GM12878 (cell line): Measurements from ENCODE around the gene NUAK2. TPM values are rescaled to one million over a fixed set of nuclear protein-coding genes. Genes with fewer than 3 reads are reported as not detected.

Experiments used
- ATAC-seq: fragments of 200-7000 bp; cut with Tn5 transposase; 3 replicates; pipeline ENCODE4 v1.9.1; 2020; ENCODE audit warnings: mild to moderate bottlenecking, moderate library complexity
- BruUV-seq: library from RNA; stranded (reverse); fragments of 400-500 nt; replicated peaks from 2 replicates; lab custom pipeline; 2021; lab: Mats Ljungman, UMichigan
- CTCF ChIA-PET: fragments of 300-600 bp; sonication (Branson Sonifier 250); formaldehyde crosslinking; extraction: SDS; loops from one replicate; lab custom pipeline; 2021; ENCODE audit warnings: inconsistent platforms; lab: Yijun Ruan, JAX
- POLR2A ChIA-PET: fragments of 350-600 bp; formaldehyde crosslinking; extraction: SDS; loops from one replicate; lab custom pipeline; 2021; ENCODE audit warnings: inconsistent platforms; lab: Charles Lee
- RAD21 ChIA-PET: fragments of 300-600 bp; sonication (Branson Sonifier 250); formaldehyde crosslinking; loops from one replicate; lab custom pipeline; 2023; ENCODE audit warnings: antibody characterized with exemption; ENCODE audit not compliant: unreplicated experiment; lab: Charles Lee
- SMC1A ChIA-PET: fragments of 300-600 bp; sonication (Branson Sonifier 250); formaldehyde crosslinking; loops from one replicate; lab custom pipeline; 2023; ENCODE audit not compliant: unreplicated experiment, uncharacterized antibody; lab: Charles Lee
- DNase-seq: peaks from one replicate; pipeline ENCODE4 v3.0.0-alpha.2; 2011; ENCODE audit warnings: low read depth, low spot score
- FAIRE-seq: peaks from 3 replicates; lab custom pipeline; 2011; peaks lifted over from hg19 to GRCh38; lab: Jason Lieb, UNC
- H2AFZ ChIP-seq: 2 replicates; pipeline ENCODE4 v1.6.0; 2011; ENCODE audit warnings: low read depth, low read length, control low read depth; ENCODE audit not compliant: control insufficient read depth
- H3K27ac ChIP-seq: 2 replicates; pipeline ENCODE4 v1.5.1; 2011; ENCODE audit warnings: control low read depth; ENCODE audit not compliant: control insufficient read depth, insufficient read depth
- H3K27me3 ChIP-seq, 2 experiments: replicated peaks in 1 of 2; 2 replicates each; pipeline versions ENCODE4 v1.6.0 to v1.6.1; 2011; ENCODE audit warnings: low read length in 1 of 2; ENCODE audit not compliant: control insufficient read depth in 2 of 2, insufficient read depth in 2 of 2
- H3K36me3 ChIP-seq, 2 experiments: 2 replicates each; pipeline ENCODE4 v1.5.1; 2011; ENCODE audit warnings: low read length in 1 of 2; ENCODE audit not compliant: control insufficient read depth in 2 of 2, insufficient read depth in 2 of 2
- H3K4me1 ChIP-seq: 2 replicates; pipeline ENCODE4 v1.6.1; 2011; ENCODE audit warnings: mild to moderate bottlenecking, low read length, moderate library complexity, mixed read lengths; ENCODE audit not compliant: control insufficient read depth, insufficient read depth
- H3K4me2 ChIP-seq: 2 replicates; pipeline ENCODE4 v1.6.0; 2011; ENCODE audit warnings: control low read depth; ENCODE audit not compliant: control insufficient read depth, insufficient read depth
- H3K4me3 ChIP-seq: fragments of 200-600 bp; sonication (generic); 2 replicates; pipeline ENCODE4 v1.5.1; 2016
- H3K79me2 ChIP-seq: 2 replicates; pipeline ENCODE4 v1.6.0; 2011; ENCODE audit warnings: low read length; ENCODE audit not compliant: control insufficient read depth, insufficient read depth
- H3K9ac ChIP-seq: 2 replicates; pipeline ENCODE4 v1.8.0; 2011; ENCODE audit warnings: low read length, control low read depth, mixed read lengths; ENCODE audit not compliant: control insufficient read depth, insufficient read depth
- H3K9me3 ChIP-seq: replicated peaks from 3 replicates; pipeline ENCODE4 v1.5.1; 2011; ENCODE audit warnings: mild to moderate bottlenecking, low read length; ENCODE audit not compliant: control insufficient read depth, insufficient read depth
- H4K20me1 ChIP-seq: 2 replicates; pipeline ENCODE4 v1.6.0; 2011; ENCODE audit not compliant: control insufficient read depth, insufficient read depth
- CBFB ChIP-seq: IDR thresholded peaks from 2 replicates; pipeline ENCODE4 v1.6.1; 2016; ENCODE audit warnings: antibody characterized with exemption, low read depth
- CUX1 ChIP-seq: IDR thresholded peaks from 2 replicates; pipeline ENCODE4 v1.6.1; 2012; ENCODE audit warnings: improper control_type of control experiment, low read depth, low read length; ENCODE audit not compliant: insufficient replicate concordance
- JUNB ChIP-seq: IDR thresholded peaks from 2 replicates; pipeline ENCODE4 v1.6.1; 2016; ENCODE audit warnings: antibody characterized with exemption, mild to moderate bottlenecking
- MYC ChIP-seq: IDR thresholded peaks from 2 replicates; pipeline ENCODE4 v1.6.1; 2011; ENCODE audit warnings: mild to moderate bottlenecking, low read length, moderate library complexity, inconsistent platforms; ENCODE audit not compliant: insufficient read depth, insufficient replicate concordance, insufficient read length, severe bottlenecking
- NR2C2 ChIP-seq: IDR thresholded peaks from 2 replicates; pipeline ENCODE4 v1.6.1; 2011; ENCODE audit warnings: borderline replicate concordance, low read depth; ENCODE audit not compliant: control insufficient read depth, insufficient read length
- SMAD1 ChIP-seq: fragments of 450-650 bp; IDR thresholded peaks from 2 replicates; pipeline ENCODE4 v1.6.1; 2018; ENCODE audit warnings: mild to moderate bottlenecking, low read depth; ENCODE audit not compliant: partially characterized antibody
- YY1 ChIP-seq: IDR thresholded peaks from 2 replicates; pipeline ENCODE4 v1.6.1; 2011; ENCODE audit warnings: low read depth, mild to moderate bottlenecking, low read length
- ZBTB40 ChIP-seq: fragments of 450-650 bp; IDR thresholded peaks from 2 replicates; pipeline ENCODE4 v1.6.1; 2016; ENCODE audit warnings: mild to moderate bottlenecking, moderate library complexity, borderline replicate concordance
- ZSCAN29 ChIP-seq: fragments of 450-650 bp; IDR thresholded peaks from 2 replicates; pipeline ENCODE4 v1.6.1; 2017; ENCODE audit warnings: mild to moderate bottlenecking, moderate library complexity
- WGBS: methylation state at CpG from one replicate; pipeline ENCODE4 v1.1.6; 2016; ENCODE audit warnings: low lambda C conversion rate; ENCODE audit not compliant: insufficient replicate concordance, insufficient coverage; ENCODE audit errors: missing lambda C conversion rate; 5-methylcytosine and 5-hydroxymethylcytosine counted together
- in situ Hi-C: fragments of 300-500 bp; cut with MboI; formaldehyde crosslinking; loops from 9 replicates; pipeline ENCODE4 v1.14.3; 2018; ENCODE audit warnings: mixed read lengths
- intact Hi-C: fragments of 100-400 bp; cut with micrococcal nuclease; formaldehyde crosslinking; loops from one replicate; pipeline ENCODE4 v1.14.2; 2022; ENCODE audit not compliant: unreplicated experiment
- polyA plus RNA-seq, 11 experiments: library from polyadenylated mRNA; depleted of rRNA in 4 of 11; unstranded in 6 of 11; stranded (reverse) in 5 of 11; fragments of >200 nt; fragmentation: Nextera tagmentation in 4 of 11; fragmentation: Illumina TruSeq in 1 of 11; extraction: Ambion mirVana in 4 of 11; extraction: Trizol in 1 of 11; gene quantifications; 1 replicate in 1 of 11; 2 replicates in 10 of 11; pipeline versions ENCODE4 v1.2.1 to v1.2.3, GENCODE V29; 2011 to 2016; ENCODE audit warnings: inconsistent platforms in 2 of 11, missing spikeins in 2 of 11, low read depth in 1 of 11
- total RNA-seq, 4 experiments: library from RNA; depleted of rRNA in 3 of 4; stranded (reverse); fragments of >200 nt in 3 of 4; fragmentation: Illumina TruSeq in 1 of 4; extraction: Trizol in 1 of 4; gene quantifications; 2 replicates each; pipeline versions ENCODE4 v1.2.1 to v1.2.3, GENCODE V29; 2013 to 2021

NUAK2 gene
- total and polyA plus RNA-seq, 10 of the 15 experiments (the other 5 are each of a cell fraction or from before 2014, with no cell fraction given): 0.27 to 3.0 (median 1.2) TPM

- intact Hi-C loops: no loop called here
- ChIA-PET POLR2A (no interaction called here), RAD21 (interaction anchor here (1.5 kb wide), 1 partner anchor 125 kb away, joined by 4 read pairs; no protein-coding TSS in a partner anchor), CTCF (interaction anchor here (1.2 to 2.9 kb wide), 4 partner anchors 24 to 164 kb away, joined by 3 to 9 read pairs (median 4); no protein-coding TSS in a partner anchor), SMC1A (interaction anchor here (1.1 to 1.2 kb wide), 2 partner anchors 34 to 36 kb away, joined by 3 read pairs; no protein-coding TSS in a partner anchor)
- Histone ChIP-seq H3K9ac (no peak overlapping the region), H3K27me3 (peaks cover 0 to 2% of the 10 kb centered on the region in 2 experiments; a peak in 2 of 4 replicates), H4K20me1 (no peaks in the 10 kb centered on the region; the same call in 1 of the 2 replicates), H2AFZ (no peak overlapping the region), H3K4me1 (no peaks in the 10 kb centered on the region), H3K4me2 (no peak overlapping the region), H3K79me2 (no peaks in the 10 kb centered on the region), H3K4me3 (no peak overlapping the region), H3K27ac (no peak overlapping the region)
- FAIRE-seq (no peak), ATAC-seq (no peak), DNase-seq (no peak)
- 33% methylated on average over 11 of the region's 11 CpGs for WGBS
- TF ChIP-seq CUX1 (no peak), ZBTB40 (no peak), MYC (no peak), YY1 (no peak), SMAD1 (no peak), CBFB (no peak), ZSCAN29 (no peak), NR2C2 (no peak), JUNB (no peak)
- TF ChIP-seq, all 136 proteins: peak for 0
- no TSS peak for BruUV-seq
- Histone ChIP-seq H3K9me3 (no peaks in the 10 kb centered on the region), H3K36me3 (no peaks in the 10 kb centered on the region)
- in situ Hi-C loops: no loop called here
Observed at GRCh38 chr1:205359771-205360565, 38.4 kb upstream of the NUAK2 start.
